Choroid plexus epithelial cell (primary cell): ENCODE results near the gene MLLT3.

Experiments
- DNase-seq: peaks from one replicate; pipeline ENCODE4 v3.0.0-alpha.2; 2010; ENCODE audit warnings: low read depth
- H3K4me3 ChIP-seq: 2 replicates; pipeline ENCODE4 v1.5.1; 2011; ENCODE audit warnings: low read depth, mild to moderate bottlenecking, control low read depth, low read length, moderate library complexity
- CTCF ChIP-seq: conservative IDR thresholded peaks from 2 replicates; pipeline ENCODE4 v1.5.1; 2011; ENCODE audit warnings: low read depth, mild to moderate bottlenecking, control low read depth, inconsistent platforms, low read length, moderate library complexity

MLLT3 gene

DNA sequence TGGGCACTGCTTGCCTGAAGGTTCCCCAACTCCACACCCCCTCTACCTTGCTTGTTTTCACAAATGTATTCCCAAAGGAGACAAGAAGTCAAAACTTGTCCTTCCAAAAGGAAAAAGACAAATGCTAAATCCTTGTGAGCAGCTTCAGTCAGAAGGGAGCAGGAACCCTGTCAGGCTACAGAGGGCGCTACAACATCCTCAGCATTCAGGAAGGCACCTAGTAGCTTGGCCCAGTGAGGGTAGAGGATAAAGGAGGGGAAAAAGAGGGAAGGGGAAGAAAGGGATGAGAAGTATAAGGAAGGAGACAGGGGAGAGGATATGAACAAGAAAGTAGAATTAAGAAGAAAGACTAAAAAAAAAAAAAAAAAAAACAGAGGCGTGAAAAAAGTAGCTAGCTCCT, 97.5 kb downstream of the MLLT3 start:
- H3K4me3 ChIP-seq: no peak overlapping the region
- DNase-seq: peak; percentile 13
- peak; percentile 51 for TF ChIP-seq CTCF

GRCh38 chr9:20518737-20519136, 103.6 kb downstream of the MLLT3 start:
- DNase-seq: no peak
- no peak overlapping the region for H3K4me3 ChIP-seq
- TF ChIP-seq CTCF: no peak

DNA sequence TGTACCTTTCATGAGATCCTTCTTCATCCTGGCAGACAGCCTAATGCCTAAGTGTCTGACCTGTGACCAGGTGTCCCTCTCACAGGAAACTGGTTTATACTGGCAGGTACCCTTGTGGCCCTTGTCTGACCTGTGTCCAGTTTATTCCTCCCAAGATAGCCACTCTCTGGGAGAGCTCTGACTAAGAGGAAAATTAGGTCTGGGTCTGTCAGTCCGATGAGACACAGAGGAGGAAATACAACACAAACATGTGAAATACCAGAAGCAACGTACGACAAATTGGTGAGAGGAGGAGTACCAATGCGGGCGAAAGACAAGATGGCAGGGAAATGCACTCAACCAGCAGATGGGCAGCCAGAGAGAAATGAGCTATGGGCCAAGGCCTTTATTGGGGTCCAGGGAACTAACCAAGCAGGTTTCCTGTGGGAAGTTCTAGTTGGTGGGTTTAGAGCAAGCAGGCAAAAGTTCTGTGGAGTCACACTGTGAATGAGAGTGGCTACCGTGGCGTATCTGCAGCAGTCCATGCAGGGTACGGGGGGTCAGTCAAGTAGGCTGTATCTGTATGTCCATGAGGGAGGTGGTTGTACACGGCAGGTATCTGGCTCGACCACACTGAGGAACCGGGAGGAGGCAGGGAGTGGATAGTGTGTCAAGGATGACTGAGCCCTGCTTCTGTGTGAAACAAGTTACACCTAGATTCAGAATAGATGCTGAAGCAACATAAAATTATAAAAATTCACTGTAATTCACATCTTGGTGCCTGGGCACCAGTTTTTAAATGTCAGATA, 109.0 kb downstream of the MLLT3 start:
- TF ChIP-seq CTCF: no peak
- DNase-seq: peak; percentile 25
- no peak overlapping the region for H3K4me3 ChIP-seq

- DNase-seq: peak; percentile 18
- H3K4me3 ChIP-seq: no peak overlapping the region
- no peak for TF ChIP-seq CTCF
Measured at GRCh38 chr9:20512636-20513035, 109.7 kb downstream of the MLLT3 start.

DNA sequence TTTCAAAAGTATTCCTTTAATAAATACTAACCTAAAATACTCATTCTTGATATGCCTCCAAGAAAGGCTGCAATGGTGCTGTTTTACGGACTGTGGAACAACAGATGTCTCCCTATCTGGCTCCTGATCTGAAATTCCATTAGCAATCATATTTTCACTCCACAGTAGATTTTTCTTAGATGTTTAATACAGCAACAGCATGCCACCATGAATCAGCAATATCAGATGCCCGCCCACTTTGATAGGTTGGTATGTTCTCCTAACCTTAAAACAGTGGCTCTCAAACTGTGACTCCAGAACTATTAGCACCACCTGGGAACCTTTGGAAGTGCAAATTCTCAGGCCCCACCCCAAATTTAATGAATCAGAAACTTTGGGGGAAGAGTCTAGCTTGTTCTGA, 110.2 kb downstream of the MLLT3 start:
- no peak overlapping the region for H3K4me3 ChIP-seq
- DNase-seq: peak; percentile 79
- no peak for TF ChIP-seq CTCF

DNA sequence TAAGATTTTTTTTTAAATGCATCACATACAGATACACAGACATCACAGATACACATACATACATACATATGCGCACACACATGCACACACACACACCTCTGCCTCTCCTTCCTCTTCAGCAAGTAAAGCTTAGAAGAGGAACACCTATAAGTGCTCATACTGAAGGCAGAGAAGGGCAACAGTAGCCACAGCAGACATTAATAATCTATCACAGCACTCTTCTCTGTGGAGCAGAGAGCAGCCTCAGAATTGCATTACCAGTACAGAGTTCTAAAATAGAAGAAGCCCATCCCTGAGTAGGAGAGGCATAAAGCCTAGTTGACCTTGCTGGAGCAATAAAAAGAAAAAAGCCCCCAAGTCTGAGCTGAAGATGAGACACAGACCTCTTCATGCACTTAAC, 110.6 kb downstream of the MLLT3 start:
- H3K4me3 ChIP-seq: no peak overlapping the region
- TF ChIP-seq CTCF: no peak
- DNase-seq: no peak

GRCh38 chr9:20509466-20509865, 112.8 kb downstream of the MLLT3 start:
- TF ChIP-seq CTCF: no peak
- no peak overlapping the region for H3K4me3 ChIP-seq
- DNase-seq: no peak
